HCT116 (cell line): ENCODE data around the gene CORO7.

ENCODE experiments used
- ATF3 ChIP-seq: IDR thresholded peaks from 2 replicates; pipeline ENCODE4 v1.6.1; 2012
- CTCF ChIP-seq, 3 experiments: fragments of 200-600 bp in 1 of 3; sonication (generic) in 1 of 3; IDR thresholded peaks in 2 of 3; conservative IDR thresholded peaks in 1 of 3; 2 replicates each; pipeline ENCODE4 v1.5.1; 2012 to 2017; ENCODE audit warnings: low read depth in 2 of 3, low read length in 2 of 3, antibody characterized with exemption in 1 of 3, borderline replicate concordance in 1 of 3, control low read depth in 1 of 3, mild to moderate bottlenecking in 1 of 3, mixed read lengths in 1 of 3, mixed run types in 1 of 3, moderate library complexity in 1 of 3; ENCODE audit not compliant: insufficient read depth in 1 of 3
- ELF1 ChIP-seq: IDR thresholded peaks from 2 replicates; pipeline ENCODE4 v1.6.1; 2012; ENCODE audit warnings: low read depth, borderline replicate concordance
- EZH2 ChIP-seq: fragments of 200-600 bp; sonication (generic); IDR thresholded peaks from 2 replicates; pipeline ENCODE4 v1.6.1; 2017; ENCODE audit warnings: antibody characterized with exemption, mixed run types
- EZH2phosphoT487 ChIP-seq: fragments of 200-600 bp; IDR thresholded peaks from 2 replicates; pipeline ENCODE4 v1.6.1; 2018; ENCODE audit warnings: antibody characterized with exemption, borderline replicate concordance
- MAX ChIP-seq: IDR thresholded peaks from 2 replicates; pipeline ENCODE4 v1.6.1; 2012
- POLR2A ChIP-seq: IDR thresholded peaks from 2 replicates; pipeline ENCODE4 v1.7.0; 2011; ENCODE audit warnings: borderline replicate concordance; ENCODE audit not compliant: insufficient read depth, insufficient read length; ENCODE audit errors: extremely low read depth
- POLR2AphosphoS5 ChIP-seq: IDR thresholded peaks from 2 replicates; pipeline ENCODE4 v1.6.1; 2011; ENCODE audit warnings: mild to moderate bottlenecking, low read depth, low read length, moderate library complexity
- RAD21 ChIP-seq: IDR thresholded peaks from 2 replicates; pipeline ENCODE4 v1.6.1; 2012; ENCODE audit warnings: low read depth, mild to moderate bottlenecking
- REST ChIP-seq: IDR thresholded peaks from 2 replicates; pipeline ENCODE4 v1.6.1; 2012; ENCODE audit warnings: low read depth
- SIN3A ChIP-seq: IDR thresholded peaks from 2 replicates; pipeline ENCODE4 v1.6.1; 2012; ENCODE audit warnings: low read depth
- TCF7L2 ChIP-seq: IDR thresholded peaks from 2 replicates; pipeline ENCODE4 v1.7.0; 2011; ENCODE audit warnings: borderline replicate concordance, inconsistent platforms; ENCODE audit not compliant: insufficient read depth, insufficient read length; ENCODE audit errors: extremely low read depth

GRCh38 chr16:4321286-4322120, 94.9 kb downstream of the CORO7 start:
- TF ChIP-seq CTCF (IDR thresholded peaks at IDR 0.05 in 2 of 3, conservative IDR thresholded peaks at IDR 0.05 in 1 of 3; ENCODE audit: borderline replicate concordance in 1 of 3, insufficient read depth in 1 of 3, low read depth in 2 of 3, low read length in 2 of 3) (no peak), ELF1 (no peak), MAX (no peak), TCF7L2 (no peak), REST (no peak), POLR2AphosphoS5 (no peak), ATF3 (no peak), POLR2A (no peak), SIN3A (no peak), EZH2 (no peak), RAD21 (no peak), EZH2phosphoT487 (no peak)
